Astrocyte (in vitro differentiated cells and primary cell): ENCODE data around the gene HSD3B7.

Experiments
- EZH2 ChIP-seq: IDR thresholded peaks from 2 replicates; pipeline ENCODE4 v1.6.1; 2012; ENCODE audit warnings: mild to moderate bottlenecking, low read length, inconsistent platforms; ENCODE audit not compliant: insufficient read depth
- TF ChIP-seq, protein P1 (sequence below): IDR thresholded peaks from 2 replicates; pipeline ENCODE4 v1.5.1; 2011; ENCODE audit warnings: low read depth, mild to moderate bottlenecking, inconsistent platforms, low read length, moderate library complexity; ENCODE audit not compliant: insufficient read depth

DNA sequence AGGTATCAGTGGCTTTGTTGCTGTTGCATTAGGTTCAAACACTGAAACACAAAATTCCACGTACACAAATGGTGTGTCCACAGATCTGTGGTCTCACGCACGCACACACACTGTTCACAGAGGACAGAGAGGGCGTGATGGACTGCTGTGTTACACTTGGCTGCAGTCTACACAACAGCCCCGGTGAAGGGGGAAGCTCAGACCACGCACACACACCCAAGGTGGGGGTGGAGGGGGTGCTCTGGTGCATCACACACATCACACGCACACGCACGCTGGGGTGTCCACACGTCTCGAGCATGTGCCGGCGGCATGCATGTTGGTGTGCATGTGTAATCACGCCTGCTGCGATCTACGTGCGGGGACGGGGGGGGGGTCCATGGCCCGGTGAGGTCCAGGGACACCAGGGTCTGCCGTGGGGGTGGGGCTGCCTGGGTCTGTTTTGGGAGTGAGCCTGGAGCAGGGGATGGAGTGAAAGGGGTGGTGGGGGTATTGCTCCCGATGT, 7.3 kb downstream of the HSD3B7 start:
- TF ChIP-seq, protein P1, sequence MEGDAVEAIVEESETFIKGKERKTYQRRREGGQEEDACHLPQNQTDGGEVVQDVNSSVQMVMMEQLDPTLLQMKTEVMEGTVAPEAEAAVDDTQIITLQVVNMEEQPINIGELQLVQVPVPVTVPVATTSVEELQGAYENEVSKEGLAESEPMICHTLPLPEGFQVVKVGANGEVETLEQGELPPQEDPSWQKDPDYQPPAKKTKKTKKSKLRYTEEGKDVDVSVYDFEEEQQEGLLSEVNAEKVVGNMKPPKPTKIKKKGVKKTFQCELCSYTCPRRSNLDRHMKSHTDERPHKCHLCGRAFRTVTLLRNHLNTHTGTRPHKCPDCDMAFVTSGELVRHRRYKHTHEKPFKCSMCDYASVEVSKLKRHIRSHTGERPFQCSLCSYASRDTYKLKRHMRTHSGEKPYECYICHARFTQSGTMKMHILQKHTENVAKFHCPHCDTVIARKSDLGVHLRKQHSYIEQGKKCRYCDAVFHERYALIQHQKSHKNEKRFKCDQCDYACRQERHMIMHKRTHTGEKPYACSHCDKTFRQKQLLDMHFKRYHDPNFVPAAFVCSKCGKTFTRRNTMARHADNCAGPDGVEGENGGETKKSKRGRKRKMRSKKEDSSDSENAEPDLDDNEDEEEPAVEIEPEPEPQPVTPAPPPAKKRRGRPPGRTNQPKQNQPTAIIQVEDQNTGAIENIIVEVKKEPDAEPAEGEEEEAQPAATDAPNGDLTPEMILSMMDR = no peak
- TF ChIP-seq EZH2 = no peak
